ENCODE data around the gene ATXN2. TPM values are rescaled to one million over a fixed set of nuclear protein-coding genes. Genes with fewer than 3 reads are reported as not detected.
"Not testable (repeated sequence)": the region's sequence is repeated elsewhere in the genome, so short reads cannot be mapped to it uniquely, and the experiment has no call there.

ATXN2 gene
- total RNA-seq, 2 experiments from 2014 or later: 36.1 to 81.4 TPM

DNA sequence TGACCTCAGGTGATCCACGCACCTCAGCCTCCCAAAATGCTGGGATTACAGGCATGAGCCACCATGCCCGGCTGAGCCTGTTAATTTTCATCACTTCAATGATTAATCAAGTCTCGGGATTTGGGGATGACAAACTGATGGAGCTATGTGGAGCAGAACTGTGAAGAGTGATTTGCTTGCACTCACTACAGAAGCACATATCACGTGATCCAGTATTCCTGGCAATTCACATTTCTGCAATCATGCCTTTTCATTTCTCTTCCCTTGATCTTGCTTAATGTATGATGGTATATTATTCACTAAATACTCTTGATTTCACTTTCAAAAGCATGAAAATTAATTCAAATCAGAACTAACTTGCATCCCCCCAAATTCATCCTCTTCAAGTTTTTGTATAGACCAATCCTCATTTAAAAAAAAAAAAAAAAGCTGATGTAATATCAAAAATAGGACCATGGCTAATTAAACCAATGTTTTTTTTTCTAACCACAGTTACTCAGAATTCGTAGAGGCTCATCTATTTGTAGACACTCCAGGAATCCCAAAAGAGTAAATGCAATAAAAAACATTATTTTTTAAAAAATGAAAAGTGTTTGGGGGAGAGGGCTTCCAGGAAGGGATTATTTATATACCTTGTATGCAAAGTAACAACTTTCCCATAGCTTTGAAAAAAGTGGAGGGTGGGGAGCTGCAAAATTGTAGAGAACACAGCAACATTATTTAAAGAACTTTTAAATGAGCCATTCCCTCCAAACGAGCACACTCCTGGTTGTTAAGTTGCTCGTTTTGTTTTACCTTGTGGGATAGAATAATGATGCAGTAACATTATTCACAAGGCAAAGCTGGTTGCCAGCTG is 7.0 kb upstream of the ATXN2 start:
- POLR2A ChIA-PET: interaction anchor here (0.7 to 0.9 kb wide), 3 partner anchors 13 to 648 kb away, joined by 3 to 9 read pairs (median 3); no protein-coding TSS in a partner anchor
- no peak overlapping the region for H3K27ac ChIP-seq (ENCODE audit: low read depth, low read length, poor library complexity, severe bottlenecking)

DNA sequence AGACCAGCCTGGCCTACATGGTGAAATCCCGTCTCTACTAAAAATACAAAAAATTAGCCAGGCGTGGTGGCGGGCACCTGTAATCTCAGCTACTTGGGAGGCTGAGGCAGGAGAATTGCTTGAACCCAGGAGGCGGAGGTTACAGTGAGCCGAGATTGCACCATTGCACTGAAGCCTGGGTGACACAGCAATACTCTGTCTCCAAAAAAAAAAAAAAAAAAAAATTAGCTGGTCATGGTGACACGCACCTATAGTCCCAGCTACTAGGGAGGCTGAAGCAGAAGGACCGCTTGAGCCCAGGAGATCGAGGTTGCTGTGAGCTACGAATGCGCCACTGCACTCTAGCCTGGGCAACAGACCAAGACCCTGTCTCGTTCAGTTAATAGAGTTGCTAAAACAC is 3.7 kb upstream of the ATXN2 start:
- H3K27ac ChIP-seq (ENCODE audit: low read depth, low read length, poor library complexity, severe bottlenecking); POLR2A ChIA-PET; CTCF ChIA-PET (ENCODE audit: unreplicated experiment): not testable (repeated sequence)

More for the DNA sequence above, 7.0 kb upstream of the ATXN2 start:
- Histone ChIP-seq H2AFZ (ENCODE audit: low read length) (no peak overlapping the region), H3K4me2 (ENCODE audit: low read length) (no peak overlapping the region), H4K20me1 (ENCODE audit: insufficient read depth, low read length) (no peaks in the 10 kb centered on the region), H3K4me3 (ENCODE audit: low read depth, low read length, poor library complexity, severe bottlenecking) (no peak overlapping the region), H3K9me2 (ENCODE audit: insufficient read depth, low read length) (no peaks in the 10 kb centered on the region), H3K9me3 (ENCODE audit: low read length) (0 out of 2 replicates have a peak, but pooled peaks cover 3% of the 10 kb centered on the region), H3K79me2 (ENCODE audit: insufficient read depth, low read depth, low read length) (no peaks in the 10 kb centered on the region), H3K36me3 (ENCODE audit: insufficient read depth, low read length) (no peaks in the 10 kb centered on the region), H3K4me1 (ENCODE audit: insufficient read depth, low read length, poor library complexity, severe bottlenecking) (no peaks in the 10 kb centered on the region)
- intact Hi-C loops (cut with micrococcal nuclease; ENCODE audit: unreplicated experiment): no loop called here
- no peak for DNase-seq (ENCODE audit: low spot score)
- TF ChIP-seq, protein P1, sequence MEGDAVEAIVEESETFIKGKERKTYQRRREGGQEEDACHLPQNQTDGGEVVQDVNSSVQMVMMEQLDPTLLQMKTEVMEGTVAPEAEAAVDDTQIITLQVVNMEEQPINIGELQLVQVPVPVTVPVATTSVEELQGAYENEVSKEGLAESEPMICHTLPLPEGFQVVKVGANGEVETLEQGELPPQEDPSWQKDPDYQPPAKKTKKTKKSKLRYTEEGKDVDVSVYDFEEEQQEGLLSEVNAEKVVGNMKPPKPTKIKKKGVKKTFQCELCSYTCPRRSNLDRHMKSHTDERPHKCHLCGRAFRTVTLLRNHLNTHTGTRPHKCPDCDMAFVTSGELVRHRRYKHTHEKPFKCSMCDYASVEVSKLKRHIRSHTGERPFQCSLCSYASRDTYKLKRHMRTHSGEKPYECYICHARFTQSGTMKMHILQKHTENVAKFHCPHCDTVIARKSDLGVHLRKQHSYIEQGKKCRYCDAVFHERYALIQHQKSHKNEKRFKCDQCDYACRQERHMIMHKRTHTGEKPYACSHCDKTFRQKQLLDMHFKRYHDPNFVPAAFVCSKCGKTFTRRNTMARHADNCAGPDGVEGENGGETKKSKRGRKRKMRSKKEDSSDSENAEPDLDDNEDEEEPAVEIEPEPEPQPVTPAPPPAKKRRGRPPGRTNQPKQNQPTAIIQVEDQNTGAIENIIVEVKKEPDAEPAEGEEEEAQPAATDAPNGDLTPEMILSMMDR (conservative IDR thresholded peaks at IDR 0.05; ENCODE audit: low read length): no peak
- no peak for TF ChIP-seq EZH2phosphoT487 (IDR thresholded peaks at IDR 0.05; ENCODE audit: borderline replicate concordance, low read depth, low read length)
- CTCF ChIA-PET (ENCODE audit: unreplicated experiment): no interaction called here
- no TSS peak for BruUV-seq (replicated peaks)

DNA sequence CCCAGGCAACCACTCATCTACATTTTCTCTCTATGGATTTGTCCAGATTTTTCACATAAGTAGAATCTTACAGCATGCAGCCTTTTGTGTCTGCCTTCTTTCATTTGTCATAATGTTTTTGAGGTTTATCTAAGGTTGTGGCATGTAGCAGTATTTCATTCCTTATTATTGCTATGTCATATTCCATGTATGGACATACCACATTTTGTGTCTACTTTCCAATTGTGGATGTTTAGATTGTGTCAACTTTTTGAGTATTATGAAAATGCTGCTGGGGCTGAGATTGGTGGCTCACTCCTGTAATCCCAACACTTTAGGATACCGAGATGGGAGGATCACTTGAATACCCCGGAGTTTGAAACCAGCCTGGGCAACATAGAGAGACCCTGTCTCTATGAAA is 3.2 kb upstream of the ATXN2 start:
- POLR2A ChIA-PET: no interaction called here
- intact Hi-C loops (cut with micrococcal nuclease; ENCODE audit: unreplicated experiment): no loop called here
- Histone ChIP-seq H3K27ac (ENCODE audit: low read depth, low read length, poor library complexity, severe bottlenecking) (no peak overlapping the region), H4K20me1 (ENCODE audit: insufficient read depth, low read length) (no peaks in the 10 kb centered on the region), H3K4me2 (ENCODE audit: low read length) (no peak overlapping the region), H2AFZ (ENCODE audit: low read length) (no peak overlapping the region), H3K36me3 (ENCODE audit: insufficient read depth, low read length) (no peaks in the 10 kb centered on the region), H3K9me2 (ENCODE audit: insufficient read depth, low read length) (no peaks in the 10 kb centered on the region), H3K4me3 (ENCODE audit: low read depth, low read length, poor library complexity, severe bottlenecking) (no peak overlapping the region), H3K79me2 (ENCODE audit: insufficient read depth, low read depth, low read length) (peaks cover 15% of the 10 kb centered on the region; the same call in 1 of the 2 replicates), H3K9me3 (ENCODE audit: low read length) (0 out of 2 replicates have a peak, but pooled peaks cover 3% of the 10 kb centered on the region), H3K4me1 (ENCODE audit: insufficient read depth, low read length, poor library complexity, severe bottlenecking) (peaks cover 4% of the 10 kb centered on the region)
- BruUV-seq (replicated peaks): no TSS peak
- no peak for DNase-seq (ENCODE audit: low spot score)
- CTCF ChIA-PET (ENCODE audit: unreplicated experiment): no interaction called here
- TF ChIP-seq, protein P1 (conservative IDR thresholded peaks at IDR 0.05; ENCODE audit: low read length): no peak
- TF ChIP-seq EZH2phosphoT487 (IDR thresholded peaks at IDR 0.05; ENCODE audit: borderline replicate concordance, low read depth, low read length): no peak

More for the DNA sequence above, 3.7 kb upstream of the ATXN2 start:
- H3K4me3 ChIP-seq (ENCODE audit: low read depth, low read length, poor library complexity, severe bottlenecking); DNase-seq (ENCODE audit: low spot score); H3K9me3 ChIP-seq (ENCODE audit: low read length); BruUV-seq (replicated peaks); H3K4me2 ChIP-seq (ENCODE audit: low read length); intact Hi-C loops (cut with micrococcal nuclease; ENCODE audit: unreplicated experiment); H4K20me1 ChIP-seq (ENCODE audit: insufficient read depth, low read length); H3K36me3 ChIP-seq (ENCODE audit: insufficient read depth, low read length); H3K4me1 ChIP-seq (ENCODE audit: insufficient read depth, low read length, poor library complexity, severe bottlenecking); H3K79me2 ChIP-seq (ENCODE audit: insufficient read depth, low read depth, low read length); H3K9me2 ChIP-seq (ENCODE audit: insufficient read depth, low read length); H2AFZ ChIP-seq (ENCODE audit: low read length): not testable (repeated sequence)

DNA sequence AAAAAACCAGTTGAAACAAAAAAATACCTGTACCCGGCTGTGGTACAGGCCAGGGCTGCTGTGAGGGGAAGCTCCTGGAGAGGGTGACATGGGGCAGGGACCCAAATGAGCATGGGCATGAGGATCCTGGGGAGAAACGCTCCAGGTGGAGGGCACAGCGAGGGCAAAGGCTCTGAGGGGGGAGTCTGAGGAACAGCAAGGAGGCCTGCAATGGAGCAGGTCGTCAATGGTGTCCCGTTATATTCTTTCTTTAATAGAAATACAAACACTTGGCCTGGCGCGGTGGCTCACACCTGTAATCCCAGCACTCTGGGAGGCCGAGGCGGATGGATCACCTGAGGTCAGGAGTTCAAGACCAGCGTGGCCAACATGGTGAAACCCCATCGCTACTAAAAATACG is 1.9 kb upstream of the ATXN2 start:
- H3K9me3 ChIP-seq (ENCODE audit: low read length); BruUV-seq (replicated peaks); H3K4me2 ChIP-seq (ENCODE audit: low read length); H4K20me1 ChIP-seq (ENCODE audit: insufficient read depth, low read length); CTCF ChIA-PET (ENCODE audit: unreplicated experiment); DNase-seq (ENCODE audit: low spot score); H3K27ac ChIP-seq (ENCODE audit: low read depth, low read length, poor library complexity, severe bottlenecking); intact Hi-C loops (cut with micrococcal nuclease; ENCODE audit: unreplicated experiment); H3K36me3 ChIP-seq (ENCODE audit: insufficient read depth, low read length); H2AFZ ChIP-seq (ENCODE audit: low read length); H3K9me2 ChIP-seq (ENCODE audit: insufficient read depth, low read length); H3K4me3 ChIP-seq (ENCODE audit: low read depth, low read length, poor library complexity, severe bottlenecking): not testable (repeated sequence)
- Histone ChIP-seq H3K79me2 (ENCODE audit: insufficient read depth, low read depth, low read length) (peaks cover 29% of the 10 kb centered on the region), H3K4me1 (ENCODE audit: insufficient read depth, low read length, poor library complexity, severe bottlenecking) (peaks cover 14% of the 10 kb centered on the region)
- POLR2A ChIA-PET: interaction anchor here (0.5 kb wide), 1 partner anchor 23 kb away, joined by 5 read pairs; no protein-coding TSS in a partner anchor
